ENCODE results near the gene C1orf105.

C1orf105 gene

GRCh38 chr1:172457479-172458130, 37.1 kb downstream of the C1orf105 start:
- H3K9ac ChIP-seq (ENCODE audit: low read length in 2 of 2), result no peak overlapping the region
- no peaks in the 10 kb centered on the region for H3K36me3 ChIP-seq (ENCODE audit: control insufficient read depth in 2 of 2, insufficient read depth in 2 of 2, low read length in 2 of 2)
- H3K27me3 ChIP-seq (ENCODE audit: control insufficient read depth in 1 of 2, insufficient read depth in 2 of 2, low read length in 2 of 2), result no peaks in the 10 kb centered on the region
- no peak overlapping the region for H3K27ac ChIP-seq (ENCODE audit: low read length)
- H3K4me3 ChIP-seq (ENCODE audit: low read length in 2 of 2), result no peak overlapping the region
- H3K9me3 ChIP-seq (ENCODE audit: control insufficient read depth in 2 of 2, low read length in 2 of 2), result no peaks in the 10 kb centered on the region
- H3K4me1 ChIP-seq (ENCODE audit: control insufficient read depth, insufficient read depth, low read length), result no peaks in the 10 kb centered on the region

GRCh38 chr1:172460177-172460576, 39.7 kb downstream of the C1orf105 start:
- H3K9me3 ChIP-seq (ENCODE audit: control insufficient read depth in 2 of 2, low read length in 2 of 2), result no peaks in the 10 kb centered on the region
- H3K27ac ChIP-seq (ENCODE audit: low read length), result no peak overlapping the region
- H3K4me3 ChIP-seq (ENCODE audit: low read length in 2 of 2), result no peak overlapping the region
- H3K27me3 ChIP-seq (ENCODE audit: control insufficient read depth in 1 of 2, insufficient read depth in 2 of 2, low read length in 2 of 2), result no peaks in the 10 kb centered on the region
- H3K4me1 ChIP-seq (ENCODE audit: control insufficient read depth, insufficient read depth, low read length), result no peaks in the 10 kb centered on the region
- H3K9ac ChIP-seq (ENCODE audit: low read length in 2 of 2), result no peak overlapping the region
- no peaks in the 10 kb centered on the region for H3K36me3 ChIP-seq (ENCODE audit: control insufficient read depth in 2 of 2, insufficient read depth in 2 of 2, low read length in 2 of 2)

- no peak overlapping the region for H3K27ac ChIP-seq (ENCODE audit: low read length)
- no peak overlapping the region for H3K9ac ChIP-seq (ENCODE audit: low read length in 2 of 2)
- no peaks in the 10 kb centered on the region for H3K4me1 ChIP-seq (ENCODE audit: control insufficient read depth, insufficient read depth, low read length)
- H3K36me3 ChIP-seq (ENCODE audit: control insufficient read depth in 2 of 2, insufficient read depth in 2 of 2, low read length in 2 of 2), result no peaks in the 10 kb centered on the region
- no peaks in the 10 kb centered on the region for H3K27me3 ChIP-seq (ENCODE audit: control insufficient read depth in 1 of 2, insufficient read depth in 2 of 2, low read length in 2 of 2)
- no peaks in the 10 kb centered on the region for H3K9me3 ChIP-seq (ENCODE audit: control insufficient read depth in 2 of 2, low read length in 2 of 2)
- no peak overlapping the region for H3K4me3 ChIP-seq (ENCODE audit: low read length in 2 of 2)
These were observed 40.4 kb downstream of the C1orf105 start for GRCh38 chr1:172460887-172461315.

- Histone ChIP-seq H3K9me3 (ENCODE audit: control insufficient read depth in 2 of 2, low read length in 2 of 2) (no peaks in the 10 kb centered on the region), H3K36me3 (ENCODE audit: control insufficient read depth in 2 of 2, insufficient read depth in 2 of 2, low read length in 2 of 2) (no peaks in the 10 kb centered on the region), H3K4me3 (ENCODE audit: low read length in 2 of 2) (no peak overlapping the region), H3K27me3 (ENCODE audit: control insufficient read depth in 1 of 2, insufficient read depth in 2 of 2, low read length in 2 of 2) (no peaks in the 10 kb centered on the region), H3K4me1 (ENCODE audit: control insufficient read depth, insufficient read depth, low read length) (no peaks in the 10 kb centered on the region), H3K9ac (ENCODE audit: low read length in 2 of 2) (no peak overlapping the region), H3K27ac (ENCODE audit: low read length) (no peak overlapping the region)
These were observed 45.1 kb downstream of the C1orf105 start for GRCh38 chr1:172465617-172466016.

GRCh38 chr1:172466795-172467407, 46.4 kb downstream of the C1orf105 start:
- Histone ChIP-seq H3K4me1 (ENCODE audit: control insufficient read depth, insufficient read depth, low read length) (no peaks in the 10 kb centered on the region), H3K9ac (ENCODE audit: low read length in 2 of 2) (no peak overlapping the region), H3K27me3 (ENCODE audit: control insufficient read depth in 1 of 2, insufficient read depth in 2 of 2, low read length in 2 of 2) (no peaks in the 10 kb centered on the region), H3K9me3 (ENCODE audit: control insufficient read depth in 2 of 2, low read length in 2 of 2) (no peaks in the 10 kb centered on the region), H3K4me3 (ENCODE audit: low read length in 2 of 2) (no peak overlapping the region), H3K36me3 (ENCODE audit: control insufficient read depth in 2 of 2, insufficient read depth in 2 of 2, low read length in 2 of 2) (no peaks in the 10 kb centered on the region), H3K27ac (ENCODE audit: low read length) (no peak overlapping the region)

GRCh38 chr1:172467446-172467845, 47.0 kb downstream of the C1orf105 start:
- Histone ChIP-seq H3K27me3 (ENCODE audit: control insufficient read depth in 1 of 2, insufficient read depth in 2 of 2, low read length in 2 of 2) (no peaks in the 10 kb centered on the region), H3K27ac (ENCODE audit: low read length) (no peak overlapping the region), H3K4me3 (ENCODE audit: low read length in 2 of 2) (no peak overlapping the region), H3K4me1 (ENCODE audit: control insufficient read depth, insufficient read depth, low read length) (no peaks in the 10 kb centered on the region), H3K9me3 (ENCODE audit: control insufficient read depth in 2 of 2, low read length in 2 of 2) (no peaks in the 10 kb centered on the region), H3K9ac (ENCODE audit: low read length in 2 of 2) (no peak overlapping the region), H3K36me3 (ENCODE audit: control insufficient read depth in 2 of 2, insufficient read depth in 2 of 2, low read length in 2 of 2) (no peaks in the 10 kb centered on the region)

GRCh38 chr1:172468296-172468695, 47.8 kb downstream of the C1orf105 start:
- Histone ChIP-seq H3K27me3 (ENCODE audit: control insufficient read depth in 1 of 2, insufficient read depth in 2 of 2, low read length in 2 of 2) (no peaks in the 10 kb centered on the region), H3K4me3 (ENCODE audit: low read length in 2 of 2) (no peak overlapping the region), H3K9me3 (ENCODE audit: control insufficient read depth in 2 of 2, low read length in 2 of 2) (no peaks in the 10 kb centered on the region), H3K36me3 (ENCODE audit: control insufficient read depth in 2 of 2, insufficient read depth in 2 of 2, low read length in 2 of 2) (no peaks in the 10 kb centered on the region), H3K27ac (ENCODE audit: low read length) (no peak overlapping the region), H3K4me1 (ENCODE audit: control insufficient read depth, insufficient read depth, low read length) (no peaks in the 10 kb centered on the region), H3K9ac (ENCODE audit: low read length in 2 of 2) (no peak overlapping the region)

- no peaks in the 10 kb centered on the region for H3K4me1 ChIP-seq (ENCODE audit: control insufficient read depth, insufficient read depth, low read length)
- H3K27ac ChIP-seq (ENCODE audit: low read length), result no peak overlapping the region
- no peak overlapping the region for H3K9ac ChIP-seq (ENCODE audit: low read length in 2 of 2)
- H3K9me3 ChIP-seq (ENCODE audit: control insufficient read depth in 2 of 2, low read length in 2 of 2), result no peaks in the 10 kb centered on the region
- H3K36me3 ChIP-seq (ENCODE audit: control insufficient read depth in 2 of 2, insufficient read depth in 2 of 2, low read length in 2 of 2), result no peaks in the 10 kb centered on the region
- H3K27me3 ChIP-seq (ENCODE audit: control insufficient read depth in 1 of 2, insufficient read depth in 2 of 2, low read length in 2 of 2), result no peaks in the 10 kb centered on the region
- H3K4me3 ChIP-seq (ENCODE audit: low read length in 2 of 2), result no peak overlapping the region
These were observed 49.2 kb downstream of the C1orf105 start for GRCh38 chr1:172469717-172470116.

GRCh38 chr1:172470149-172470548, 49.7 kb downstream of the C1orf105 start:
- Histone ChIP-seq H3K9ac (ENCODE audit: low read length in 2 of 2) (no peak overlapping the region), H3K27ac (ENCODE audit: low read length) (no peak overlapping the region), H3K4me1 (ENCODE audit: control insufficient read depth, insufficient read depth, low read length) (no peaks in the 10 kb centered on the region), H3K27me3 (ENCODE audit: control insufficient read depth in 1 of 2, insufficient read depth in 2 of 2, low read length in 2 of 2) (no peaks in the 10 kb centered on the region), H3K36me3 (ENCODE audit: control insufficient read depth in 2 of 2, insufficient read depth in 2 of 2, low read length in 2 of 2) (no peaks in the 10 kb centered on the region), H3K9me3 (ENCODE audit: control insufficient read depth in 2 of 2, low read length in 2 of 2) (no peaks in the 10 kb centered on the region), H3K4me3 (ENCODE audit: low read length in 2 of 2) (no peak overlapping the region)

GRCh38 chr1:172471666-172472065, 51.2 kb downstream of the C1orf105 start:
- H3K9ac ChIP-seq (ENCODE audit: low read length in 2 of 2), result no peak overlapping the region
- no peak overlapping the region for H3K4me3 ChIP-seq (ENCODE audit: low read length in 2 of 2)
- H3K27ac ChIP-seq (ENCODE audit: low read length), result no peak overlapping the region
- H3K36me3 ChIP-seq (ENCODE audit: control insufficient read depth in 2 of 2, insufficient read depth in 2 of 2, low read length in 2 of 2), result no peaks in the 10 kb centered on the region
- H3K9me3 ChIP-seq (ENCODE audit: control insufficient read depth in 2 of 2, low read length in 2 of 2), result no peaks in the 10 kb centered on the region
- H3K4me1 ChIP-seq (ENCODE audit: control insufficient read depth, insufficient read depth, low read length), result no peaks in the 10 kb centered on the region
- H3K27me3 ChIP-seq (ENCODE audit: control insufficient read depth in 1 of 2, insufficient read depth in 2 of 2, low read length in 2 of 2), result no peaks in the 10 kb centered on the region

- Histone ChIP-seq H3K4me1 (ENCODE audit: control insufficient read depth, insufficient read depth, low read length) (no peaks in the 10 kb centered on the region), H3K9me3 (ENCODE audit: control insufficient read depth in 2 of 2, low read length in 2 of 2) (no peaks in the 10 kb centered on the region), H3K27me3 (ENCODE audit: control insufficient read depth in 1 of 2, insufficient read depth in 2 of 2, low read length in 2 of 2) (no peaks in the 10 kb centered on the region), H3K36me3 (ENCODE audit: control insufficient read depth in 2 of 2, insufficient read depth in 2 of 2, low read length in 2 of 2) (no peaks in the 10 kb centered on the region), H3K9ac (ENCODE audit: low read length in 2 of 2) (no peak overlapping the region), H3K27ac (ENCODE audit: low read length) (no peak overlapping the region), H3K4me3 (ENCODE audit: low read length in 2 of 2) (no peak overlapping the region)
These were observed 52.0 kb downstream of the C1orf105 start for GRCh38 chr1:172472495-172472894.
